H9 (cell line): ENCODE results near the gene WDR27. TPM values are rescaled to one million over a fixed set of nuclear protein-coding genes. Genes with fewer than 3 reads are reported as not detected.

Source experiments
- DNase-seq: peaks from one replicate; pipeline ENCODE4 v3.0.0-alpha.2; 2017
- H2AFZ ChIP-seq: one replicate; pipeline ENCODE4 v1.6.1; 2013; ENCODE audit warnings: mild to moderate bottlenecking, low read length, control low read depth, moderate library complexity
- H2AK5ac ChIP-seq: 2 replicates; pipeline ENCODE4 v1.6.1; 2013; ENCODE audit warnings: low read length, control low read depth, mixed read lengths; ENCODE audit not compliant: insufficient read length
- H2BK120ac ChIP-seq: one replicate; pipeline ENCODE4 v1.6.1; 2013; ENCODE audit warnings: low read depth, mild to moderate bottlenecking, low read length, control low read depth, inconsistent platforms; ENCODE audit not compliant: poor library complexity, severe bottlenecking
- H2BK12ac ChIP-seq: 2 replicates; pipeline ENCODE4 v1.6.1; 2013; ENCODE audit warnings: low read length, control low read depth, mixed read lengths, low read depth; ENCODE audit not compliant: insufficient read length
- H2BK15ac ChIP-seq: 2 replicates; pipeline ENCODE4 v1.6.1; 2013; ENCODE audit warnings: low read depth, low read length, control low read depth
- H2BK20ac ChIP-seq: one replicate; pipeline ENCODE4 v1.6.1; 2013; ENCODE audit warnings: low read depth, mild to moderate bottlenecking, low read length, control low read depth, inconsistent platforms; ENCODE audit not compliant: poor library complexity, severe bottlenecking
- H2BK5ac ChIP-seq: 2 replicates; pipeline ENCODE4 v1.6.1; 2013; ENCODE audit warnings: low read length, control low read depth, mixed read lengths; ENCODE audit not compliant: insufficient read length
- H3K14ac ChIP-seq: 2 replicates; pipeline ENCODE4 v1.6.1; 2013; ENCODE audit warnings: low read length, control low read depth; ENCODE audit not compliant: insufficient read depth
- H3K18ac ChIP-seq: 2 replicates; pipeline ENCODE4 v1.6.1; 2013; ENCODE audit warnings: low read depth, mild to moderate bottlenecking, mixed read lengths, low read length, control low read depth; ENCODE audit not compliant: insufficient read length
- H3K23ac ChIP-seq: 2 replicates; pipeline ENCODE4 v1.6.1; 2013; ENCODE audit warnings: low read length, control low read depth, mixed read lengths, low read depth; ENCODE audit not compliant: insufficient read length
- H3K23me2 ChIP-seq: 2 replicates; pipeline ENCODE4 v1.6.1; 2013; ENCODE audit warnings: low read depth, mild to moderate bottlenecking, mixed read lengths, low read length, control low read depth; ENCODE audit not compliant: insufficient read length, poor library complexity, severe bottlenecking
- H3K27ac ChIP-seq: 2 replicates; pipeline ENCODE4 v1.5.1; 2013; ENCODE audit warnings: low read length, control low read depth, mixed read lengths, low read depth; ENCODE audit not compliant: insufficient read length
- H3K27me3 ChIP-seq: 2 replicates; pipeline ENCODE4 v1.6.1; 2013; ENCODE audit warnings: low read length, control low read depth, inconsistent platforms; ENCODE audit not compliant: insufficient read depth
- H3K4ac ChIP-seq: 2 replicates; pipeline ENCODE4 v1.6.1; 2013; ENCODE audit warnings: low read depth, mild to moderate bottlenecking, control low read depth, inconsistent platforms, low read length, moderate library complexity
- H3K4me1 ChIP-seq: 2 replicates; pipeline ENCODE4 v1.6.1; 2013; ENCODE audit warnings: low read length, control low read depth, inconsistent platforms; ENCODE audit not compliant: insufficient read depth
- H3K4me2 ChIP-seq: 2 replicates; pipeline ENCODE4 v1.6.1; 2013; ENCODE audit warnings: low read length, control low read depth, mixed read lengths; ENCODE audit not compliant: insufficient read length, insufficient read depth
- H3K56ac ChIP-seq: 2 replicates; pipeline ENCODE4 v1.6.1; 2013; ENCODE audit warnings: low read depth, mild to moderate bottlenecking, mixed read lengths, low read length, control low read depth; ENCODE audit not compliant: insufficient read length
- H3K79me1 ChIP-seq: 2 replicates; pipeline ENCODE4 v1.6.1; 2013; ENCODE audit warnings: low read depth, mild to moderate bottlenecking, moderate library complexity, low read length, control low read depth, inconsistent platforms; ENCODE audit not compliant: insufficient read depth, poor library complexity, severe bottlenecking
- H3K79me2 ChIP-seq: 2 replicates; pipeline ENCODE4 v1.6.1; 2013; ENCODE audit warnings: low read length, control low read depth, inconsistent platforms; ENCODE audit not compliant: insufficient read depth
- H3K9ac ChIP-seq: 2 replicates; pipeline ENCODE4 v1.6.1; 2013; ENCODE audit warnings: low read length, control low read depth, mixed read lengths; ENCODE audit not compliant: insufficient read length; ENCODE audit errors: extremely low read depth
- H3K9me3 ChIP-seq: one replicate; pipeline ENCODE4 v1.6.1; 2013; ENCODE audit warnings: low read depth, low read length, inconsistent platforms; ENCODE audit not compliant: control insufficient read depth
- H3T11ph ChIP-seq: one replicate; pipeline ENCODE4 v1.6.1; 2013; ENCODE audit warnings: mild to moderate bottlenecking, low read length, control low read depth, inconsistent platforms
- H4K20me1 ChIP-seq: one replicate; pipeline ENCODE4 v1.6.1; 2013; ENCODE audit not compliant: control insufficient read depth, insufficient read length, insufficient read depth
- H4K5ac ChIP-seq: 2 replicates; pipeline ENCODE4 v1.6.1; 2013; ENCODE audit warnings: low read depth, mild to moderate bottlenecking, mixed read lengths, low read length, control low read depth; ENCODE audit not compliant: insufficient read length
- H4K8ac ChIP-seq: replicated peaks from 2 replicates; pipeline ENCODE4 v1.6.1; 2013; ENCODE audit warnings: low read length, control low read depth, mixed read lengths, low read depth; ENCODE audit not compliant: insufficient read length
- H4K91ac ChIP-seq: 2 replicates; pipeline ENCODE4 v1.6.1; 2013; ENCODE audit warnings: low read depth, mild to moderate bottlenecking, moderate library complexity, mixed read lengths, low read length, control low read depth; ENCODE audit not compliant: insufficient read length
- H3K27ac Mint-ChIP-seq, 3 experiments: 2 replicates in 2 of 3; 3 replicates in 1 of 3; pipeline ENCODE4 v1.8.0; 2020 to 2021; ENCODE audit warnings: mixed read lengths in 3 of 3, mild to moderate bottlenecking in 1 of 3, moderate library complexity in 1 of 3
- H3K27me3 Mint-ChIP-seq: 2 replicates; pipeline ENCODE4 v1.8.0; 2021; ENCODE audit warnings: low read depth, mild to moderate bottlenecking, moderate library complexity, mixed read lengths
- H3K36me3 Mint-ChIP-seq, 3 experiments: 2 replicates in 2 of 3; 3 replicates in 1 of 3; pipeline ENCODE4 v1.8.0; 2020 to 2021; ENCODE audit warnings: low read depth in 3 of 3, mixed read lengths in 3 of 3; ENCODE audit not compliant: insufficient read depth in 1 of 3
- H3K4me1 Mint-ChIP-seq, 2 experiments: 2 replicates each; pipeline ENCODE4 v1.8.0; 2020; ENCODE audit warnings: mixed read lengths in 2 of 2
- H3K4me3 Mint-ChIP-seq, 2 experiments: 2 replicates in 1 of 2; 3 replicates in 1 of 2; pipeline ENCODE4 v1.8.0; 2020 to 2021; ENCODE audit warnings: mild to moderate bottlenecking in 2 of 2, mixed read lengths in 2 of 2, moderate library complexity in 1 of 2
- H3K9me3 Mint-ChIP-seq, 2 experiments: 2 replicates in 1 of 2; 3 replicates in 1 of 2; pipeline ENCODE4 v1.8.0; 2020; ENCODE audit warnings: mild to moderate bottlenecking in 2 of 2, mixed read lengths in 2 of 2, moderate library complexity in 1 of 2
- CTCF ChIP-seq: fragments of 200-600 bp; sonication (generic); conservative IDR thresholded peaks from 3 replicates; pipeline ENCODE4 v1.8.0; 2021; ENCODE audit warnings: antibody characterized with exemption, mild to moderate bottlenecking
- WGBS: extraction: QIAGEN DNeasy Blood & Tissue Kit; methylation state at CpG from one replicate; pipeline ENCODE4 v1.1.7; 2013; ENCODE audit warnings: missing lambda C conversion rate, low lambda C conversion rate, mixed read lengths; ENCODE audit not compliant: insufficient read length; ENCODE audit errors: extremely low coverage; 5-methylcytosine and 5-hydroxymethylcytosine counted together
- total RNA-seq: library from RNA; stranded (reverse); gene quantifications from 2 replicates; pipeline ENCODE4 v1.2.1, GENCODE V29; 2021

Gene WDR27
- total RNA-seq, 1 experiment from 2014 or later, result 48.7 TPM

- Histone ChIP-seq H2AK5ac (no peak overlapping the region), H2BK15ac (no peak overlapping the region), H3K23ac (no peak overlapping the region), H2BK12ac (peak overlapping the region; percentile 45), H3K79me2 (no peaks in the 10 kb centered on the region), H3K4me1 (peaks cover 13% of the 10 kb centered on the region; the same call in 1 of the 2 replicates), H3K23me2 (no peaks in the 10 kb centered on the region), H3K27me3 (no peaks in the 10 kb centered on the region), H3T11ph (no peak overlapping the region), H2AFZ (no peak overlapping the region), H4K91ac (no peak overlapping the region), H3K9ac (no peak overlapping the region), H3K18ac (peak overlapping the region; percentile 73), H3K56ac (no peak overlapping the region), H3K27ac (peak overlapping the region; percentile 42), H3K9me3 (no peaks in the 10 kb centered on the region), H4K5ac (no peak overlapping the region), H3K4me2 (no peak overlapping the region), H3K4ac (no peak overlapping the region), H4K20me1 (no peaks in the 10 kb centered on the region), H3K14ac (peak overlapping the region; percentile 72; the same call in 1 of the 2 replicates), H2BK20ac (no peak overlapping the region), H2BK5ac (no peak overlapping the region), H4K8ac (peak overlapping the region; percentile 10), H3K79me1 (no peaks in the 10 kb centered on the region), H2BK120ac (no peak overlapping the region)
- H3K9me3 Mint-ChIP-seq, result peaks cover 4 to 9% of the 10 kb centered on the region in 2 experiments; a peak in 4 of 5 replicates
- H3K4me1 Mint-ChIP-seq, result peaks cover 43 to 48% of the 10 kb centered on the region in 2 experiments
- H3K36me3 Mint-ChIP-seq, result peaks cover 23 to 29% (median 29%) of the 10 kb centered on the region in 3 experiments
- DNase-seq, result no peak
- WGBS, result no CpG with 5 or more reads among the region's 10 CpGs
- peak overlapping the region in 1 of 2 experiments; percentile 7; a peak in 1 of 5 replicates for H3K4me3 Mint-ChIP-seq
- no peak for TF ChIP-seq CTCF
- H3K27ac Mint-ChIP-seq, result peak overlapping the region; percentile 4 to 97 (median 14); a peak in 4 of 7 replicates
- H3K27me3 Mint-ChIP-seq, result no peaks in the 10 kb centered on the region
Measured at GRCh38 chr6:169620171-169621130, 81.4 kb downstream of the WDR27 start.
